HEK293 (cell line): ENCODE results near the gene EME1.
A peak's percentile ranks its signal among the peaks of the same experiment; 100 is the strongest.

ENCODE experiments used
- CTCF ChIA-PET: fragments of 350-600 bp; formaldehyde crosslinking; extraction: SDS; loops from one replicate; lab custom pipeline; 2021; ENCODE audit warnings: antibody characterized with exemption; lab: Yijun Ruan, JAX
- POLR2A ChIA-PET: fragments of 300-600 bp; formaldehyde crosslinking; extraction: SDS; loops from one replicate; lab custom pipeline; 2020; ENCODE audit warnings: antibody characterized with exemption, inconsistent platforms; lab: Yijun Ruan, JAX
- H3K27ac ChIP-seq: fragments of 200-500 bp; sonication (Bioruptor generic); 2 replicates; pipeline ENCODE4 v1.5.1; 2014; ENCODE audit warnings: low read depth, low read length, control low read depth, inconsistent platforms; ENCODE audit errors: extremely low read depth
- H3K36me3 ChIP-seq, 2 experiments: fragments of 200-500 bp in 1 of 2; sonication (Bioruptor generic) in 1 of 2; 1 replicate in 1 of 2; 2 replicates in 1 of 2; pipeline ENCODE4 v1.5.1; 2014 to 2017; ENCODE audit warnings: inconsistent platforms in 2 of 2, low read length in 2 of 2; ENCODE audit not compliant: control insufficient read depth in 2 of 2, insufficient read depth in 1 of 2
- H3K4me1 ChIP-seq: fragments of 200-500 bp; sonication (Bioruptor generic); 2 replicates; pipeline ENCODE4 v1.5.1; 2014; ENCODE audit warnings: mild to moderate bottlenecking, low read length, inconsistent platforms; ENCODE audit not compliant: control insufficient read depth, insufficient read depth
- H3K4me3 ChIP-seq: 2 replicates; pipeline ENCODE4 v1.5.1; 2011; ENCODE audit warnings: low read depth, mild to moderate bottlenecking, control low read depth, low read length, moderate library complexity
- H3K9me3 ChIP-seq: fragments of 200-500 bp; sonication (Bioruptor generic); 2 replicates; pipeline ENCODE4 v1.5.1; 2014; ENCODE audit warnings: low read depth, low read length, inconsistent platforms; ENCODE audit not compliant: control insufficient read depth, insufficient read depth
- GLIS2 ChIP-seq: fragments of 450-650 bp; formaldehyde crosslinking; IDR thresholded peaks from 2 replicates; pipeline ENCODE4 v1.5.1; 2016; ENCODE audit warnings: missing biosample characterization, missing genetic modification characterization
- MZF1 ChIP-seq: fragments of 450-650 bp; formaldehyde crosslinking; IDR thresholded peaks from 2 replicates; pipeline ENCODE4 v1.5.1; 2017; ENCODE audit warnings: missing biosample characterization, missing genetic modification characterization, borderline replicate concordance
- SP2 ChIP-seq: fragments of 450-650 bp; formaldehyde crosslinking; IDR thresholded peaks from 2 replicates; pipeline ENCODE4 v1.5.1; 2016; ENCODE audit warnings: missing biosample characterization, missing genetic modification characterization
- SP3 ChIP-seq: fragments of 450-650 bp; formaldehyde crosslinking; IDR thresholded peaks from 2 replicates; pipeline ENCODE4 v1.5.1; 2016; ENCODE audit warnings: missing biosample characterization, missing genetic modification characterization
- ZBTB17 ChIP-seq: fragments of 450-650 bp; formaldehyde crosslinking; IDR thresholded peaks from 2 replicates; pipeline ENCODE4 v1.5.1; 2016; ENCODE audit warnings: missing biosample characterization, missing genetic modification characterization
- ZBTB48 ChIP-seq: fragments of 450-650 bp; formaldehyde crosslinking; IDR thresholded peaks from 2 replicates; pipeline ENCODE4 v1.5.1; 2016; ENCODE audit warnings: missing biosample characterization, missing genetic modification characterization
- ZFP41 ChIP-seq: fragments of 450-650 bp; formaldehyde crosslinking; IDR thresholded peaks from 2 replicates; pipeline ENCODE4 v1.5.1; 2016; ENCODE audit warnings: missing biosample characterization, missing genetic modification characterization, borderline replicate concordance
- ZNF311 ChIP-seq: fragments of 450-650 bp; formaldehyde crosslinking; IDR thresholded peaks from 2 replicates; pipeline ENCODE4 v1.5.1; 2017; ENCODE audit warnings: missing biosample characterization, missing genetic modification characterization, borderline replicate concordance
- ZNF335 ChIP-seq: fragments of 450-650 bp; formaldehyde crosslinking; conservative IDR thresholded peaks from 2 replicates; pipeline ENCODE4 v1.5.1; 2016; ENCODE audit warnings: missing biosample characterization, missing genetic modification characterization
- ZNF600 ChIP-seq: fragments of 450-650 bp; formaldehyde crosslinking; IDR thresholded peaks from 2 replicates; pipeline ENCODE4 v1.5.1; 2016; ENCODE audit warnings: missing biosample characterization, missing genetic modification characterization
- ZNF664 ChIP-seq: fragments of 450-650 bp; formaldehyde crosslinking; IDR thresholded peaks from 2 replicates; pipeline ENCODE4 v1.5.1; 2016; ENCODE audit warnings: missing biosample characterization, missing genetic modification characterization
- ZNF76 ChIP-seq: fragments of 450-650 bp; formaldehyde crosslinking; IDR thresholded peaks from 2 replicates; pipeline ENCODE4; 2016; ENCODE audit warnings: low read depth, missing biosample characterization, missing genetic modification characterization, borderline replicate concordance
- ZXDB ChIP-seq: fragments of 450-650 bp; formaldehyde crosslinking; IDR thresholded peaks from 2 replicates; pipeline ENCODE4 v1.5.1; 2016; ENCODE audit warnings: missing biosample characterization, missing genetic modification characterization
- TF ChIP-seq, protein P1 (sequence below): fragments of 450-650 bp; formaldehyde crosslinking; IDR thresholded peaks from 2 replicates; pipeline ENCODE4 v1.5.1; 2016; ENCODE audit warnings: missing biosample characterization, missing genetic modification characterization
- TF ChIP-seq, protein P2 (sequence below): fragments of 450-650 bp; formaldehyde crosslinking; IDR thresholded peaks from 2 replicates; pipeline ENCODE4 v1.5.1; 2017; ENCODE audit warnings: missing biosample characterization, mild to moderate bottlenecking, missing genetic modification characterization, moderate library complexity
- TF ChIP-seq, protein P3 (sequence below): fragments of 450-650 bp; formaldehyde crosslinking; IDR thresholded peaks from 2 replicates; pipeline ENCODE4 v1.5.1; 2016; ENCODE audit warnings: missing biosample characterization, missing genetic modification characterization
- TF ChIP-seq, protein P4 (sequence below): fragments of 450-650 bp; formaldehyde crosslinking; IDR thresholded peaks from 2 replicates; pipeline ENCODE4 v1.5.1; 2016; ENCODE audit warnings: missing biosample characterization, missing genetic modification characterization
- TF ChIP-seq, protein P5 (sequence below): fragments of 450-650 bp; formaldehyde crosslinking; IDR thresholded peaks from 2 replicates; pipeline ENCODE4 v1.5.1; 2017; ENCODE audit warnings: missing biosample characterization, missing genetic modification characterization
- TF ChIP-seq, protein P6 (sequence below): fragments of 450-650 bp; formaldehyde crosslinking; IDR thresholded peaks from 2 replicates; pipeline ENCODE4 v1.5.1; 2016; ENCODE audit warnings: missing biosample characterization, missing genetic modification characterization
- TF ChIP-seq, protein P7 (sequence below): fragments of 450-650 bp; formaldehyde crosslinking; IDR thresholded peaks from 2 replicates; pipeline ENCODE4 v1.5.1; 2016; ENCODE audit warnings: missing biosample characterization, missing genetic modification characterization

The EME1 gene

DNA sequence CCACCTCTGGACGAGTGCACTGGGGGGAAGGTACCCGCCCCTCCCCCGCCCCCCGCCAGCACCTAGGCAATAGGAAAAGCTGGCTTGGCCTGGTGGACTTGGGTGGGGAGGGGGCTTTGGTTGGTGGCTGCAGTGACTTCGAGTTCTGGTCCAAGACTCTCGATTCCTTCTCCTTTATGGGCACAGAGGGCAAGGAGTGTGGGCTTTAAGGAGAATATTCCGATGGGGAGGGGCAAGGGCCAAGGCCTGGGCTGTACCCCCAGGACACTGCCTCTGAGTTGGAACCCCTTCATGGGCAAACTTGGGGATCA, 53.4 kb downstream of the EME1 start (continued):
- TF ChIP-seq GLIS2 (tag by site-specific recombination) (peak; percentile 31; the same call in 1 of the 2 replicates), ZBTB48 (tag by site-specific recombination) (no peak)
- TF ChIP-seq, protein P1, sequence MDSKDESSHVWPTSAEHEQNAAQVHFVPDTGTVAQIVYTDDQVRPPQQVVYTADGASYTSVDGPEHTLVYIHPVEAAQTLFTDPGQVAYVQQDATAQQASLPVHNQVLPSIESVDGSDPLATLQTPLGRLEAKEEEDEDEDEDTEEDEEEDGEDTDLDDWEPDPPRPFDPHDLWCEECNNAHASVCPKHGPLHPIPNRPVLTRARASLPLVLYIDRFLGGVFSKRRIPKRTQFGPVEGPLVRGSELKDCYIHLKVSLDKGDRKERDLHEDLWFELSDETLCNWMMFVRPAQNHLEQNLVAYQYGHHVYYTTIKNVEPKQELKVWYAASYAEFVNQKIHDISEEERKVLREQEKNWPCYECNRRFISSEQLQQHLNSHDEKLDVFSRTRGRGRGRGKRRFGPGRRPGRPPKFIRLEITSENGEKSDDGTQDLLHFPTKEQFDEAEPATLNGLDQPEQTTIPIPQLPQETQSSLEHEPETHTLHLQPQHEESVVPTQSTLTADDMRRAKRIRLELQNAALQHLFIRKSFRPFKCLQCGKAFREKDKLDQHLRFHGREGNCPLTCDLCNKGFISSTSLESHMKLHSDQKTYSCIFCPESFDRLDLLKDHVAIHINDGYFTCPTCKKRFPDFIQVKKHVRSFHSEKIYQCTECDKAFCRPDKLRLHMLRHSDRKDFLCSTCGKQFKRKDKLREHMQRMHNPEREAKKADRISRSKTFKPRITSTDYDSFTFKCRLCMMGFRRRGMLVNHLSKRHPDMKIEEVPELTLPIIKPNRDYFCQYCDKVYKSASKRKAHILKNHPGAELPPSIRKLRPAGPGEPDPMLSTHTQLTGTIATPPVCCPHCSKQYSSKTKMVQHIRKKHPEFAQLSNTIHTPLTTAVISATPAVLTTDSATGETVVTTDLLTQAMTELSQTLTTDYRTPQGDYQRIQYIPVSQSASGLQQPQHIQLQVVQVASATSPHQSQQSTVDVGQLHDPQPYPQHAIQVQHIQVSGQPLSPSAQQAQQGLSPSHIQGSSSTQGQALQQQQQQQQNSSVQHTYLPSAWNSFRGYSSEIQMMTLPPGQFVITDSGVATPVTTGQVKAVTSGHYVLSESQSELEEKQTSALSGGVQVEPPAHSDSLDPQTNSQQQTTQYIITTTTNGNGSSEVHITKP (tag by site-specific recombination): peak; percentile 36; the same call in 1 of the 2 replicates
- TF ChIP-seq, protein P2, sequence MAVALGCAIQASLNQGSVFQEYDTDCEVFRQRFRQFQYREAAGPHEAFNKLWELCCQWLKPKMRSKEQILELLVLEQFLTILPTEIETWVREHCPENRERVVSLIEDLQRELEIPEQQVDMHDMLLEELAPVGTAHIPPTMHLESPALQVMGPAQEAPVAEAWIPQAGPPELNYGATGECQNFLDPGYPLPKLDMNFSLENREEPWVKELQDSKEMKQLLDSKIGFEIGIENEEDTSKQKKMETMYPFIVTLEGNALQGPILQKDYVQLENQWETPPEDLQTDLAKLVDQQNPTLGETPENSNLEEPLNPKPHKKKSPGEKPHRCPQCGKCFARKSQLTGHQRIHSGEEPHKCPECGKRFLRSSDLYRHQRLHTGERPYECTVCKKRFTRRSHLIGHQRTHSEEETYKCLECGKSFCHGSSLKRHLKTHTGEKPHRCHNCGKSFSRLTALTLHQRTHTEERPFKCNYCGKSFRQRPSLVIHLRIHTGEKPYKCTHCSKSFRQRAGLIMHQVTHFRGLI (tag by site-specific recombination): no peak
- TF ChIP-seq, all 188 proteins: peak for 3

DNA sequence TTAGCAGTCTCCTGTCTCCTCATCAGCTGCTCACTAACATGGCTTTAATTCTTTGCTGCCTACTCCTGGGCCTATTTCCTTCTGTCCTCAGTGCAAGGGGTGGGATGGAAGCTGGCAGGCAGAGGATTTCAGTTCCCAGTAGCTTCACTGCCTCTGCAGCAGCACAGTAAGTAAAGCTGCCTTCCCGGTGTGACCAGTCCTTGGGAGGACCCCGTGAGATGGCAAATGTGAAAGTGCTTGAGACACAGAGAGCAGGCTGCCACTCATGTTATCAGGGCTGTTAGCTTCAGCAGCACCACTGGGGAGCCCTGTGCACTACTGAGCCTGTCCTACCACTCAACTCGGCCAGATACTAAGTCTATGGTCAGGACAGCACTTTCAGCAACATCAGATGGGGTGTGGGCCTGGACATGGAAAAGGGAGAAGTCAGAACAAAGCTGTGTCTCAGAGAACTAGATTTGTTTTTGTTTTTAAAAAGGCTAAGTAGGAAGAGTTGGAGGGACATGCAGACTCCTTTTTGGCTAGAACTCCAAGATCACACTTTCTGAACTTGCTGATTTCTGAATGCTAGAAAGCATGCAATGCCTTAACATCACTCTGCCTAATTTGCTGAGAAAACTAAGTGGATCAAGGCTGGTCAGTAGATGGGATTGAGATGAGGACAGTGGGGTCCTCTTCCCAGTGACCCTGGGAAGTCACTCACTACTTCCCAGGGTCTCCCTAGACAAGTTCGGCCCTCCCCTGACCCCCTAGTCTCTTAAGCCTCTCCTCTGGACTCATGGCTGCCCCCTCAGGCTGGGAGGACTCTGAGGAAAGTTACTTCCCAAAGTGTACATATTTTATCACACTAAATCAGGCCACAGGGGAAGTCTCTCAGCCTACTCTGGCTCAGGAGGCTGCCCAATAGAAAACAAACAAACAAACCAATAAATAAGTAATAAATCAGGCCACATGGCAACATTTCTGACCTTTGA, 54.1 kb downstream of the EME1 start:
- CTCF ChIA-PET: interaction anchor here (0.7 to 9.9 kb wide), 8 partner anchors 8 to 227 kb away, joined by 3 to 71 read pairs (median 3); partner anchors contain the start of gene LRRC59
- Histone ChIP-seq H3K9me3 (no peaks in the 10 kb centered on the region), H3K27ac (peak overlapping the region; percentile 71), H3K4me3 (peak overlapping the region; percentile 72), H3K36me3 (peaks cover 0 to 5% of the 10 kb centered on the region in 2 experiments; a peak in 1 of 3 replicates), H3K4me1 (peaks cover 10% of the 10 kb centered on the region; the same call in 1 of the 2 replicates)
- POLR2A ChIA-PET: interaction anchor here (0.6 to 1.5 kb wide), 12 partner anchors 10 to 266 kb away, joined by 3 to 11 read pairs (median 3); partner anchors contain the start of genes LRRC59 and RSAD1
- TF ChIP-seq MZF1 (peak; percentile 45; the same call in 1 of the 2 replicates), ZNF600 (tag by site-specific recombination) (peak; percentile 78; the same call in 1 of the 2 replicates), ZFP41 (tag by site-specific recombination) (no peak), ZXDB (tag by site-specific recombination) (peak; percentile 52), ZBTB17 (tag by site-specific recombination) (peak; percentile 88), SP3 (tag by site-specific recombination) (peak; percentile 53), ZNF664 (no peak), ZNF76 (tag by site-specific recombination) (peak; percentile 69; the same call in 1 of the 2 replicates), ZNF335 (peak; percentile 65), ZNF311 (tag by site-specific recombination) (no peak), SP2 (tag by site-specific recombination) (peak; percentile 31), GLIS2 (tag by site-specific recombination) (peak; percentile 24; the same call in 1 of the 2 replicates)
- TF ChIP-seq, protein P3, sequence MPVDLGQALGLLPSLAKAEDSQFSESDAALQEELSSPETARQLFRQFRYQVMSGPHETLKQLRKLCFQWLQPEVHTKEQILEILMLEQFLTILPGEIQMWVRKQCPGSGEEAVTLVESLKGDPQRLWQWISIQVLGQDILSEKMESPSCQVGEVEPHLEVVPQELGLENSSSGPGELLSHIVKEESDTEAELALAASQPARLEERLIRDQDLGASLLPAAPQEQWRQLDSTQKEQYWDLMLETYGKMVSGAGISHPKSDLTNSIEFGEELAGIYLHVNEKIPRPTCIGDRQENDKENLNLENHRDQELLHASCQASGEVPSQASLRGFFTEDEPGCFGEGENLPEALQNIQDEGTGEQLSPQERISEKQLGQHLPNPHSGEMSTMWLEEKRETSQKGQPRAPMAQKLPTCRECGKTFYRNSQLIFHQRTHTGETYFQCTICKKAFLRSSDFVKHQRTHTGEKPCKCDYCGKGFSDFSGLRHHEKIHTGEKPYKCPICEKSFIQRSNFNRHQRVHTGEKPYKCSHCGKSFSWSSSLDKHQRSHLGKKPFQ: 0 out of 2 replicates have a peak, but pooled peaks have one; percentile 36
- TF ChIP-seq, protein P4, sequence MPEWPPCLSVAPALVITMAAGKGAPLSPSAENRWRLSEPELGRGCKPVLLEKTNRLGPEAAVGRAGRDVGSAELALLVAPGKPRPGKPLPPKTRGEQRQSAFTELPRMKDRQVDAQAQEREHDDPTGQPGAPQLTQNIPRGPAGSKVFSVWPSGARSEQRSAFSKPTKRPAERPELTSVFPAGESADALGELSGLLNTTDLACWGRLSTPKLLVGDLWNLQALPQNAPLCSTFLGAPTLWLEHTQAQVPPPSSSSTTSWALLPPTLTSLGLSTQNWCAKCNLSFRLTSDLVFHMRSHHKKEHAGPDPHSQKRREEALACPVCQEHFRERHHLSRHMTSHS: no peak
- TF ChIP-seq, protein P5, sequence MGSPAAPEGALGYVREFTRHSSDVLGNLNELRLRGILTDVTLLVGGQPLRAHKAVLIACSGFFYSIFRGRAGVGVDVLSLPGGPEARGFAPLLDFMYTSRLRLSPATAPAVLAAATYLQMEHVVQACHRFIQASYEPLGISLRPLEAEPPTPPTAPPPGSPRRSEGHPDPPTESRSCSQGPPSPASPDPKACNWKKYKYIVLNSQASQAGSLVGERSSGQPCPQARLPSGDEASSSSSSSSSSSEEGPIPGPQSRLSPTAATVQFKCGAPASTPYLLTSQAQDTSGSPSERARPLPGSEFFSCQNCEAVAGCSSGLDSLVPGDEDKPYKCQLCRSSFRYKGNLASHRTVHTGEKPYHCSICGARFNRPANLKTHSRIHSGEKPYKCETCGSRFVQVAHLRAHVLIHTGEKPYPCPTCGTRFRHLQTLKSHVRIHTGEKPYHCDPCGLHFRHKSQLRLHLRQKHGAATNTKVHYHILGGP (tag by site-specific recombination): 0 out of 2 replicates have a peak, but pooled peaks have one; percentile 19
- TF ChIP-seq, protein P6, sequence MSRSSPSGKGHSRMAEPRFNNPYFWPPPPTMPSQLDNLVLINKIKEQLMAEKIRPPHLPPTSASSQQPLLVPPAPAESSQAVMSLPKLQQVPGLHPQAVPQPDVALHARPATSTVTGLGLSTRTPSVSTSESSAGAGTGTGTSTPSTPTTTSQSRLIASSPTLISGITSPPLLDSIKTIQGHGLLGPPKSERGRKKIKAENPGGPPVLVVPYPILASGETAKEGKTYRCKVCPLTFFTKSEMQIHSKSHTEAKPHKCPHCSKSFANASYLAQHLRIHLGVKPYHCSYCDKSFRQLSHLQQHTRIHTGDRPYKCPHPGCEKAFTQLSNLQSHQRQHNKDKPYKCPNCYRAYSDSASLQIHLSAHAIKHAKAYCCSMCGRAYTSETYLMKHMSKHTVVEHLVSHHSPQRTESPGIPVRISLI: no peak
- TF ChIP-seq, protein P7, sequence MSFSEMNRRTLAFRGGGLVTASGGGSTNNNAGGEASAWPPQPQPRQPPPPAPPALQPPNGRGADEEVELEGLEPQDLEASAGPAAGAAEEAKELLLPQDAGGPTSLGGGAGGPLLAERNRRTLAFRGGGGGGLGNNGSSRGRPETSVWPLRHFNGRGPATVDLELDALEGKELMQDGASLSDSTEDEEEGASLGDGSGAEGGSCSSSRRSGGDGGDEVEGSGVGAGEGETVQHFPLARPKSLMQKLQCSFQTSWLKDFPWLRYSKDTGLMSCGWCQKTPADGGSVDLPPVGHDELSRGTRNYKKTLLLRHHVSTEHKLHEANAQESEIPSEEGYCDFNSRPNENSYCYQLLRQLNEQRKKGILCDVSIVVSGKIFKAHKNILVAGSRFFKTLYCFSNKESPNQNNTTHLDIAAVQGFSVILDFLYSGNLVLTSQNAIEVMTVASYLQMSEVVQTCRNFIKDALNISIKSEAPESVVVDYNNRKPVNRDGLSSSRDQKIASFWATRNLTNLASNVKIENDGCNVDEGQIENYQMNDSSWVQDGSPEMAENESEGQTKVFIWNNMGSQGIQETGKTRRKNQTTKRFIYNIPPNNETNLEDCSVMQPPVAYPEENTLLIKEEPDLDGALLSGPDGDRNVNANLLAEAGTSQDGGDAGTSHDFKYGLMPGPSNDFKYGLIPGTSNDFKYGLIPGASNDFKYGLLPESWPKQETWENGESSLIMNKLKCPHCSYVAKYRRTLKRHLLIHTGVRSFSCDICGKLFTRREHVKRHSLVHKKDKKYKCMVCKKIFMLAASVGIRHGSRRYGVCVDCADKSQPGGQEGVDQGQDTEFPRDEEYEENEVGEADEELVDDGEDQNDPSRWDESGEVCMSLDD: peak; percentile 78; the same call in 1 of the 2 replicates
